Inflammatory macrophage (primary cell): Measurements from ENCODE around the gene DCAF4.

Experiments
- DNase-seq, 2 donors: peaks; one replicate each; pipeline ENCODE4 v3.0.0-alpha.2; 2020 to 2022
- total RNA-seq, 18 experiments: gene quantifications; one replicate each; lab custom pipeline; 2026; ENCODE audit warnings: mixed read lengths in 6 of 18, inconsistent platforms in 2 of 18; lab: John Stamatoyannopoulos, UW

DCAF4 gene
- total RNA-seq = 4.1 to 20.4 (median 11.8) reads per million in 18 experiments

GRCh38 chr14:72926292-72927028 lies at the start of gene DCAF4:
Gene DCAF4 (plus strand): TSS chr14:72926464. CDS start chr14:72937979, 11,515 bp downstream.
- peak; percentile 98 to 99 for DNase-seq

- DNase-seq = no peak
Observed at GRCh38 chr14:72876710-72877063, 49.6 kb upstream of the DCAF4 start.

GRCh38 chr14:72878746-72879145 lies 47.5 kb upstream of the DCAF4 start:
- DNase-seq = no peak

GRCh38 chr14:72879431-72879830 lies 46.8 kb upstream of the DCAF4 start:
- DNase-seq = no peak

GRCh38 chr14:72880164-72880563 lies 46.1 kb upstream of the DCAF4 start:
- DNase-seq = no peak

GRCh38 chr14:72880820-72881219 lies 45.4 kb upstream of the DCAF4 start:
- peak; percentile 67 to 68 for DNase-seq

- no peak for DNase-seq
Observed at GRCh38 chr14:72881543-72881942, 44.7 kb upstream of the DCAF4 start.

- no peak for DNase-seq
Observed at GRCh38 chr14:72882047-72882446, 44.2 kb upstream of the DCAF4 start.

- DNase-seq = no peak
Observed at GRCh38 chr14:72882463-72882862, 43.8 kb upstream of the DCAF4 start.

- no peak for DNase-seq
Observed at GRCh38 chr14:72883109-72883508, 43.2 kb upstream of the DCAF4 start.

GRCh38 chr14:72883961-72884360 lies 42.3 kb upstream of the DCAF4 start:
- DNase-seq = peak; percentile 47 to 57

GRCh38 chr14:72884386-72884785 lies 41.9 kb upstream of the DCAF4 start:
- no peak for DNase-seq

- no peak for DNase-seq
Observed at GRCh38 chr14:72887514-72887913, 38.8 kb upstream of the DCAF4 start.

GRCh38 chr14:72888192-72888591 lies 38.1 kb upstream of the DCAF4 start:
- DNase-seq = no peak

- DNase-seq = no peak
Observed at GRCh38 chr14:72888636-72889201, 37.5 kb upstream of the DCAF4 start.

- DNase-seq = no peak
Observed at GRCh38 chr14:72889366-72889765, 36.9 kb upstream of the DCAF4 start.

GRCh38 chr14:72891666-72892102 lies 34.6 kb upstream of the DCAF4 start:
- DNase-seq = no peak

- no peak for DNase-seq
Observed at GRCh38 chr14:72892103-72892878, 34.0 kb upstream of the DCAF4 start.

- no peak for DNase-seq
Observed at GRCh38 chr14:72892879-72893635, 33.2 kb upstream of the DCAF4 start.

GRCh38 chr14:72893636-72894322 lies 32.5 kb upstream of the DCAF4 start, which contains the start of gene DPF3:
Gene DPF3 (minus strand): TSS chr14:72894101. CDS start chr14:72894088, 13 bp downstream.
- DNase-seq = peak; percentile 96

GRCh38 chr14:72894323-72894622 lies 32.0 kb upstream of the DCAF4 start:
- no peak for DNase-seq
